CD4-positive, alpha-beta T cell (primary cell): Measurements from ENCODE around the gene ANO8. TPM values are rescaled to one million over a fixed set of nuclear protein-coding genes. Genes with fewer than 3 reads are reported as not detected.

Source experiments
- ATAC-seq: fragments of 200-7000 bp; cut with Tn5 transposase; one replicate; pipeline ENCODE4 v1.10.0; 2022; ENCODE audit warnings: mild to moderate bottlenecking; ENCODE audit not compliant: poor library complexity
- CTCF ChIA-PET: fragments of 350-600 bp; sonication (Branson Sonifier 250); formaldehyde crosslinking; loops from one replicate; lab custom pipeline; 2021; ENCODE audit warnings: antibody characterized with exemption, inconsistent platforms; lab: Charles Lee
- POLR2A ChIA-PET: fragments of 350-600 bp; sonication (Branson Sonifier 250); formaldehyde crosslinking; loops from one replicate; lab custom pipeline; 2021; ENCODE audit warnings: antibody characterized with exemption, inconsistent platforms; lab: Charles Lee
- DNase-seq, 14 experiments: peaks; one replicate each; pipeline ENCODE4 v3.0.0-alpha.2; 2013 to 2020; ENCODE audit warnings: mixed read lengths in 2 of 14
- H3K27ac ChIP-seq, 2 donors: one replicate each; pipeline versions ENCODE4 v1.5.1 to v1.7.0; 2013; ENCODE audit warnings: low read length in 2 of 2, low read depth in 1 of 2, mild to moderate bottlenecking in 1 of 2
- H3K27me3 ChIP-seq, 2 experiments: 1 replicate in 1 of 2; 2 replicates in 1 of 2; pipeline versions ENCODE4 v1.6.1 to v1.7.0; 2013; ENCODE audit warnings: low read length in 2 of 2, control low read depth in 1 of 2, mild to moderate bottlenecking in 1 of 2, moderate library complexity in 1 of 2; ENCODE audit not compliant: insufficient read depth in 2 of 2, control insufficient read depth in 1 of 2
- H3K36me3 ChIP-seq: one replicate; pipeline ENCODE4 v1.6.1; 2013; ENCODE audit warnings: low read length, control low read depth; ENCODE audit not compliant: insufficient read depth
- H3K4me1 ChIP-seq: one replicate; pipeline ENCODE4 v1.6.1; 2013; ENCODE audit warnings: low read length, control low read depth; ENCODE audit not compliant: insufficient read depth
- H3K4me3 ChIP-seq: one replicate; pipeline ENCODE4 v1.5.1; 2013; ENCODE audit warnings: mild to moderate bottlenecking, low read length, moderate library complexity
- H3K9me3 ChIP-seq, 2 experiments: 1 replicate in 1 of 2; 2 replicates in 1 of 2; pipeline versions ENCODE4 v1.6.1 to v1.7.0; 2013; ENCODE audit warnings: low read length in 2 of 2, mild to moderate bottlenecking in 2 of 2, control low read depth in 1 of 2, moderate library complexity in 1 of 2; ENCODE audit not compliant: control insufficient read depth in 1 of 2, insufficient read depth in 1 of 2
- H3K27ac Mint-ChIP-seq: one replicate; pipeline ENCODE4 v1.8.0; 2020; ENCODE audit warnings: mixed read lengths
- H3K27me3 Mint-ChIP-seq: one replicate; pipeline ENCODE4 v1.8.0; 2021; ENCODE audit warnings: mixed read lengths
- H3K36me3 Mint-ChIP-seq: one replicate; pipeline ENCODE4 v1.8.0; 2021; ENCODE audit warnings: low read depth, mixed read lengths
- H3K4me1 Mint-ChIP-seq: one replicate; pipeline ENCODE4 v1.8.0; 2021; ENCODE audit warnings: low read depth, mixed read lengths
- H3K4me3 Mint-ChIP-seq: one replicate; pipeline ENCODE4 v1.8.0; 2020; ENCODE audit warnings: mild to moderate bottlenecking, mixed read lengths
- H3K9me3 Mint-ChIP-seq: one replicate; pipeline ENCODE4 v1.8.0; 2020; ENCODE audit warnings: mixed read lengths
- CTCF ChIP-seq: fragments of 200-600 bp; IDR thresholded peaks from one replicate; pipeline ENCODE4 v1.8.0; 2022; ENCODE audit warnings: antibody characterized with exemption, mild to moderate bottlenecking
- intact Hi-C, 2 experiments: fragments of 100-400 bp; cut with DNase I in 1 of 2; cut with micrococcal nuclease in 1 of 2; formaldehyde crosslinking; loops; one replicate each; pipeline versions ENCODE4 v1.15.1 to v1.9.0; 2023 to 2025; cut with DNase I, micrococcal nuclease
- total RNA-seq, 174 experiments: library from RNA in 2 of 174; stranded (reverse) in 2 of 174; gene quantifications; one replicate each; pipeline ENCODE4 v1.2.3 and lab custom pipeline; 2021 to 2026

The ANO8 gene
- total RNA-seq, 2 experiments from 2014 or later, result 15.3 TPM

GRCh38 chr19:17305517-17306284 is 29.0 kb downstream of the ANO8 start, which contains the start of gene MRPL34:
Gene MRPL34 (plus strand): TSS chr19:17305872. CDS start chr19:17305893, 21 bp downstream.
- H3K36me3 Mint-ChIP-seq, result peaks cover 21% of the 10 kb centered on the region
- ChIA-PET CTCF (interaction anchor here (0.6 to 3.4 kb wide), 12 partner anchors 9 to 100 kb away, joined by 3 to 27 read pairs (median 4); partner anchors contain the start of genes ANO8 and BST2), POLR2A (interaction anchor here (0.9 to 3.0 kb wide), 10 partner anchors 9 to 206 kb away, joined by 3 to 27 read pairs (median 6); partner anchors contain the start of genes ANKLE1, ANO8, MVB12A and PGLS)
- no peaks in the 10 kb centered on the region for H3K9me3 Mint-ChIP-seq
- H3K27me3 Mint-ChIP-seq, result no peaks in the 10 kb centered on the region
- peak within 1 kb of the TSS; percentile 94 for H3K4me3 Mint-ChIP-seq
- peak; percentile 53 for ATAC-seq
- H3K4me3 ChIP-seq, result peak within 1 kb of the TSS; percentile 96
- peaks cover 65% of the 10 kb centered on the region for H3K4me1 Mint-ChIP-seq
- intact Hi-C loops, result loop anchor here in 1 of 2 experiments (1.0 to 2.0 kb wide), 3 partner anchors 12 to 79 kb away; partner anchors contain the start of genes GTPBP3 and OCEL1
- no peaks in the 10 kb centered on the region for H3K27me3 ChIP-seq
- peak within 1 kb of the TSS; percentile 71 to 85 for H3K27ac ChIP-seq
- no peaks in the 10 kb centered on the region for H3K36me3 ChIP-seq
- no peaks in the 10 kb centered on the region for H3K9me3 ChIP-seq
- H3K4me1 ChIP-seq, result peaks cover 66% of the 10 kb centered on the region
- DNase-seq, result peak; percentile 85 to 99 (median 92)
- peak within 1 kb of the TSS; percentile 90 for H3K27ac Mint-ChIP-seq
- no peak for TF ChIP-seq CTCF

GRCh38 chr19:17305216-17305516 is 29.5 kb downstream of the ANO8 start:
- H3K4me3 Mint-ChIP-seq, result peak overlapping the region; percentile 94

More at GRCh38 chr19:17305216-17305516, 29.5 kb downstream of the ANO8 start:
- no peak for ATAC-seq
- POLR2A ChIA-PET, result interaction anchor here (0.9 to 3.0 kb wide), 8 partner anchors 9 to 206 kb away, joined by 3 to 27 read pairs (median 7); partner anchors contain the start of genes ANKLE1, ANO8, MVB12A and PGLS
- Histone ChIP-seq H3K9me3 (no peaks in the 10 kb centered on the region), H3K4me3 (peak overlapping the region; percentile 96), H3K27ac (no peak overlapping the region), H3K4me1 (peaks cover 61% of the 10 kb centered on the region), H3K27me3 (no peaks in the 10 kb centered on the region), H3K36me3 (no peaks in the 10 kb centered on the region)
- Mint-ChIP-seq H3K4me1 (peaks cover 59% of the 10 kb centered on the region), H3K27ac (peak overlapping the region; percentile 90), H3K27me3 (no peaks in the 10 kb centered on the region), H3K9me3 (no peaks in the 10 kb centered on the region), H3K36me3 (peaks cover 25% of the 10 kb centered on the region)
- intact Hi-C loops, result loop anchor here in 1 of 2 experiments (1.0 to 2.0 kb wide), 3 partner anchors 12 to 78 kb away; partner anchors contain the start of genes GTPBP3 and OCEL1
- TF ChIP-seq CTCF, result peak; percentile 68
- DNase-seq, result no peak
- CTCF ChIA-PET, result interaction anchor here (0.6 to 3.4 kb wide), 12 partner anchors 8 to 101 kb away, joined by 3 to 27 read pairs (median 4); partner anchors contain the start of genes ANO8 and BST2
